Spleen (tissue), 11 donors: ENCODE measurements around the gene CPTP. TPM values are rescaled to one million over a fixed set of nuclear protein-coding genes. Genes with fewer than 3 reads are reported as not detected.

Experiments used
- DNase-seq: peaks from one replicate; pipeline ENCODE4 v3.0.0-alpha.2; 2020
- H3K27ac ChIP-seq, 8 donors: fragments of 200-600 bp; sonication (generic) in 7 of 8; 1 replicate in 4 of 8; 2 replicates in 4 of 8; pipeline versions ENCODE4 v1.5.0 to v1.8.0; 2016 to 2021; ENCODE audit warnings: inconsistent platforms in 4 of 8, mild to moderate bottlenecking in 4 of 8, moderate library complexity in 1 of 8
- H3K27me3 ChIP-seq, 7 donors: fragments of 200-600 bp; sonication (generic) in 6 of 7; replicated peaks in 1 of 7; 1 replicate in 4 of 7; 2 replicates in 3 of 7; pipeline versions ENCODE4 v1.5.0 to v1.8.0; 2016 to 2021; ENCODE audit warnings: inconsistent platforms in 3 of 7, mild to moderate bottlenecking in 1 of 7
- H3K36me3 ChIP-seq, 6 donors: fragments of 200-600 bp; sonication (generic) in 5 of 6; 1 replicate in 4 of 6; 2 replicates in 2 of 6; pipeline versions ENCODE4 v1.5.0 to v1.8.0; 2016 to 2021; ENCODE audit warnings: inconsistent platforms in 2 of 6
- H3K4me1 ChIP-seq, 6 donors: fragments of 200-600 bp; sonication (generic) in 5 of 6; 1 replicate in 3 of 6; 2 replicates in 3 of 6; pipeline versions ENCODE4 v1.5.0 to v1.8.0; 2016 to 2021; ENCODE audit warnings: inconsistent platforms in 3 of 6
- H3K4me3 ChIP-seq, 8 donors: fragments of 200-600 bp; sonication (generic) in 7 of 8; 1 replicate in 4 of 8; 2 replicates in 4 of 8; pipeline versions ENCODE4 v1.5.0 to v1.8.0; 2016 to 2021; ENCODE audit warnings: inconsistent platforms in 4 of 8, mild to moderate bottlenecking in 4 of 8, moderate library complexity in 2 of 8
- H3K9me3 ChIP-seq, 8 donors: fragments of 200-600 bp; sonication (generic) in 7 of 8; 1 replicate in 4 of 8; 2 replicates in 4 of 8; pipeline versions ENCODE4 v1.5.0 to v1.8.0; 2016 to 2021; ENCODE audit warnings: inconsistent platforms in 4 of 8
- POLR2A ChIP-seq, 3 donors: fragments of 450-650 bp; IDR thresholded peaks; one replicate each; pipeline ENCODE4 v1.5.1; 2017; ENCODE audit warnings: antibody characterized with exemption in 3 of 3, mild to moderate bottlenecking in 1 of 3
- POLR2AphosphoS5 ChIP-seq, 3 donors: sonication (generic); formaldehyde crosslinking; IDR thresholded peaks; one replicate each; pipeline ENCODE4 v1.5.1; 2017; ENCODE audit warnings: antibody characterized with exemption in 3 of 3
- WGBS, 5 donors: extraction: QIAGEN DNeasy Blood & Tissue Kit in 3 of 5; methylation state at CpG; one replicate each; pipeline versions ENCODE4 v1.1.5 to v1.1.7; 2013 to 2018; 5-methylcytosine and 5-hydroxymethylcytosine counted together
- intact Hi-C: fragments of 100-400 bp; cut with DNase I; formaldehyde crosslinking; loops from one replicate; pipeline ENCODE4 v1.15.0; 2023; ENCODE audit warnings: low total_unique reads
- polyA plus RNA-seq, 3 donors: library from polyadenylated mRNA; stranded (reverse); fragments of 200-250 nt; gene quantifications; one replicate each; pipeline ENCODE4 v1.2.1, GENCODE V29; 2013
- total RNA-seq, 7 donors: library from RNA; depleted of rRNA in 3 of 7; stranded (reverse); fragments of >200 nt in 3 of 7; fragmentation: NEBNext Ultra II Directional in 4 of 7; extraction: Animal tissue kit (Norgen Biotek cat#: 25700) in 4 of 7; gene quantifications; one replicate each; pipeline versions ENCODE4 v1.1.0 to v1.2.1, GENCODE V29; 2016 to 2021
- TF ChIP-seq, protein P1 (sequence below), 11 experiments: fragments of 200-600 bp in 7 of 11; fragments of 450-650 bp in 4 of 11; sonication (generic) in 4 of 11; IDR thresholded peaks in 8 of 11; conservative IDR thresholded peaks in 3 of 11; 1 replicate in 7 of 11; 2 replicates in 4 of 11; pipeline versions ENCODE4 v1.4.0 to v1.8.0; 2016 to 2021; ENCODE audit warnings: antibody characterized with exemption in 11 of 11, inconsistent platforms in 4 of 11, mild to moderate bottlenecking in 1 of 11
- donor health status: healthy with polysubstance abuse.
- donor health status: DM: no; HTN: no; CAD: no; lungs with moderate emphysema.
- donor health status: DM: no; HTN: no; CAD: no.
- donor health status: Bipolar disorder and iron deficiency.
- donor health status: healthy.
- donor health status: DM: no; HTN: no; CAD: no.
- donor health status: DM: yes; HTN: yes; CAD: no.

The CPTP gene
- total and polyA plus RNA-seq, 10 donors: 7.5 to 42.1 (median 25.9) TPM

DNA sequence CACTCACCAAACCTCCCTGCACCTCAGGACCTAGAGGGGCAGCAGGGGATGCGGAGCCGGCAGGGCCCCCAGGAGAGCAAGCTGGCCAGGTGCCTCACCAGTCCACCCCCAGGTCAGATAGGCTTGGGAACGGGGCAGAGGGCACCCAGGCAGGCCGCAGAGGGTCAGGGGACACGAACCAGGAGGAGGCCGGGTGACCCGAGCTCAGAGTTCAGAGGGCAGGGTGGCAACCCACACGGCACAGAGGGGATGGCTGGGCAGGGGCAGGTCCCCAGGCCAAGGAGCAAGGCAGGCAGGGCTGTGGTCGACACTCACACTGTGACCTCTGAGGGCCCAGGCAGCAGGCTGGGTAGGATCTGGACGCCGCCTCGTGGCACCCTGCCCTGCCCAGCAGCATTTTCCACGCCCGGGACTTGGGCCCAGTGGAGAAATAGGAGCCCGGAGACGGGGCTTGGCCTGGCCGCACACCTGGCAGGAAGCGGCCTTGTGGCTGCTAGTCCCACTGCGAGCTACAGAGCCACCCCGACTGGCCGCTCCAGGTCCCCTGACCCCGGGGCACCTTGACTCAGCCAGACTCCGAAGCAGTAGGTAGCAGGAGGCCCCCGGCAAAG, 19.3 kb downstream of the CPTP start:
- TF ChIP-seq POLR2AphosphoS5 (IDR thresholded peaks at IDR 0.05) (no peak), POLR2A (IDR thresholded peaks at IDR 0.05) (no peak)
- TF ChIP-seq, protein P1, sequence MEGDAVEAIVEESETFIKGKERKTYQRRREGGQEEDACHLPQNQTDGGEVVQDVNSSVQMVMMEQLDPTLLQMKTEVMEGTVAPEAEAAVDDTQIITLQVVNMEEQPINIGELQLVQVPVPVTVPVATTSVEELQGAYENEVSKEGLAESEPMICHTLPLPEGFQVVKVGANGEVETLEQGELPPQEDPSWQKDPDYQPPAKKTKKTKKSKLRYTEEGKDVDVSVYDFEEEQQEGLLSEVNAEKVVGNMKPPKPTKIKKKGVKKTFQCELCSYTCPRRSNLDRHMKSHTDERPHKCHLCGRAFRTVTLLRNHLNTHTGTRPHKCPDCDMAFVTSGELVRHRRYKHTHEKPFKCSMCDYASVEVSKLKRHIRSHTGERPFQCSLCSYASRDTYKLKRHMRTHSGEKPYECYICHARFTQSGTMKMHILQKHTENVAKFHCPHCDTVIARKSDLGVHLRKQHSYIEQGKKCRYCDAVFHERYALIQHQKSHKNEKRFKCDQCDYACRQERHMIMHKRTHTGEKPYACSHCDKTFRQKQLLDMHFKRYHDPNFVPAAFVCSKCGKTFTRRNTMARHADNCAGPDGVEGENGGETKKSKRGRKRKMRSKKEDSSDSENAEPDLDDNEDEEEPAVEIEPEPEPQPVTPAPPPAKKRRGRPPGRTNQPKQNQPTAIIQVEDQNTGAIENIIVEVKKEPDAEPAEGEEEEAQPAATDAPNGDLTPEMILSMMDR (IDR thresholded peaks at IDR 0.05 in 8 of 11, conservative IDR thresholded peaks at IDR 0.05 in 3 of 11): no peak
- 84 to 95% (median 92%) methylated on average over 16 to 24 of the region's 24 CpGs for WGBS, 5 donors
- Histone ChIP-seq H3K9me3 (no peaks in the 10 kb centered on the region), H3K27ac (no peak overlapping the region), H3K36me3 (peaks cover 0 to 31% (median 8%) of the 10 kb centered on the region in 6 donors), H3K4me1 (peaks cover 13 to 44% (median 30%) of the 10 kb centered on the region in 6 donors), H3K4me3 (no peak overlapping the region), H3K27me3 (no peaks in the 10 kb centered on the region)
- intact Hi-C loops: no loop called here
- DNase-seq: no peak

DNA sequence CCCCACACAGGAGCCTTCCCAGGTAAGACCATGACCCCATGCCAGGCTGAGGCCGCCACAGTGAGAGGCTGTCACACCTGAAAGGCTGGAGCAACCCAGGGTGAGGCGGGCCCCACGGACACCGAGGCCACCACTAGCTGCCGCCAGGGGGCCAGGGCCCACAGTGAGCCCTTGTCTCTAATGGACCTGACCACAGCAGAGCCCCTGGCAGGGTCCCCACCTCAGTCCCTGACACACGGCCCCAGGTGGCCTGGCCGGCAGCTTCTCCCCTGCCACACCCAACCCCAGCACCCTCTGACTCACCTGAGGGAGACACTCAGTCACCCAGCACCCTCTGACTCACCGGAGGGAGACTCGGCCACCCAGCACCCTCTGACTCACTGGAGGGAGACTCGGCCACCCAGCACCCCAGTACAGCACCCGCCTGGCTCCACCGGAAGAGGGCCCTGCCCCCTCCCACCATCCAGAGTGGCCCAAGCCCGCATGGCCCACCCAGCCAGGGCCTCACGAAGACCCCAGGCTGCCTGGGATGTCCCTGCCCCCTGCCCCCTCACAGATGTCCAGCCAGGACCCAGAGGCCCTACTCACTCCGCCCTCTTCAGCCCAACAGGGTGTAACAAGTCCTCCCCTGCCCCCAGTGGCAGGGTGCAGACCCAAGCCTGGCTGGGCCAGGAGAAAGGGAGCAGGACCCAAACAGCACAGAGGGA, 20.2 kb downstream of the CPTP start:
- no peak for DNase-seq
- no peak for TF ChIP-seq POLR2A (IDR thresholded peaks at IDR 0.05)
- TF ChIP-seq, protein P1 (IDR thresholded peaks at IDR 0.05 in 8 of 11, conservative IDR thresholded peaks at IDR 0.05 in 3 of 11): peak in 2 of 11 experiments; percentile 27 to 32
- TF ChIP-seq POLR2AphosphoS5 (IDR thresholded peaks at IDR 0.05): no peak
- intact Hi-C loops: no loop called here
- Histone ChIP-seq H3K36me3 (peaks cover 0 to 22% (median 4%) of the 10 kb centered on the region in 6 donors), H3K4me1 (peaks cover 13 to 44% (median 30%) of the 10 kb centered on the region in 6 donors), H3K27me3 (no peaks in the 10 kb centered on the region), H3K9me3 (no peaks in the 10 kb centered on the region), H3K27ac (no peak overlapping the region), H3K4me3 (no peak overlapping the region)
- 76 to 88% (median 85%) methylated on average over 7 to 15 of the region's 15 CpGs for WGBS, 5 donors

DNA sequence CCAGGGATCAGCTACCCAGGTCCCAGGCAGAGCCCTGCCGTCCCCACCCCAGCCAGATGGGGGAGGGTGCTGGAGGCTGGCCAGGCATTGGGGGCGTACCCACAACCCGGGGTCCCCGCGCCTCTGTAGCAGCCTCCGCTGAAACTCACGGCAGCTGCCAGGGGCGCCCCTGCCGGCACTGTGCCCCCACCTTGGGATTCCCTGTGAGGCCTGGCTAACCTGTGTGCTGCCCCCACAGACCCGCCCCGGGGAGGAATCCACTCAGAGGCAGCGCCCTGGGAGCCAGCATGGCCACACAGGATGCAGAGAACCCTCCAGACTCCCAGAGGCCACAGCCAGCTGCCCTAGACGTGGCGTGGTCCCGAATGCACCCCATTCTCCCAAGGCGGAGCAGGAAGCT, 20.8 kb downstream of the CPTP start:
- Histone ChIP-seq H3K27ac (no peak overlapping the region), H3K27me3 (no peaks in the 10 kb centered on the region), H3K4me1 (peaks cover 13 to 44% (median 30%) of the 10 kb centered on the region in 6 donors), H3K36me3 (peaks cover 0 to 16% (median under 1%) of the 10 kb centered on the region in 6 donors), H3K4me3 (no peak overlapping the region), H3K9me3 (no peaks in the 10 kb centered on the region)
- 82 to 94% (median 85%) methylated on average over 9 to 16 of the region's 16 CpGs for WGBS, 5 donors
- intact Hi-C loops: no loop called here
- TF ChIP-seq, protein P1 (IDR thresholded peaks at IDR 0.05 in 8 of 11, conservative IDR thresholded peaks at IDR 0.05 in 3 of 11): no peak
- TF ChIP-seq POLR2A (IDR thresholded peaks at IDR 0.05) (no peak), POLR2AphosphoS5 (IDR thresholded peaks at IDR 0.05) (no peak)
- DNase-seq: no peak

DNA sequence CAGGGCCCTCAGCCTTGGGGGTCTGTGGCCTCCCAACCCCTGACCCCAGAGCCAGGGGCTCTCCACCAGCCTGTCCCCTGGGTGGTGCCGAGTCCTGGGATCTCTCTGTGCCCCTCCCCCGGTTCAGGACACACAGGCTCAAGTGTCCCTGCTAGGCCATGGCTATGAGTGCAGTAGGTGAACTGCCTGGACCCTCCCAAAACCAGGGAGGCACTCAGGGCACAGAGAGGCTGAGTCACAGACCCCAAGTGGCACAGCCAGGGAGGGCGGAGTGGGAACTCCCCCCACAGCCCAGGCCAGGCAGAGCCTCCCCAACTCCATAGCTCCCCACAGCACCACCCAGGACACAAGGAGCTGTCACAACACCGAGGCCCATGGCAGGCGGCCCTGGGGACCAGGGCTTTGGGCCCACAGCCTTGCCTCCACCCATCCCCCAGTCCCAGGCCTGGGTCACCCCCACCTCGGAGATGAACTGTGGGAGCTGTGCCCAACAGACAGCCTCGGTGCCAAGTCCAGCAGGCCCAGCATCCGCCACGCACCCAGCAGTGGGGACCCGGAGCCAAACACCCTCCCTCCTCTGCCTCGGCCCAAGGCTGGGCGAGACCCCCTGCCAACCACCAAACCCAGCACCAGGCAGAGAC, 21.4 kb downstream of the CPTP start:
- no peak for DNase-seq
- Histone ChIP-seq H3K36me3 (peaks cover 0 to 14% (median 0%) of the 10 kb centered on the region in 6 donors), H3K27me3 (no peaks in the 10 kb centered on the region), H3K27ac (no peak overlapping the region), H3K4me1 (peaks cover 13 to 44% (median 30%) of the 10 kb centered on the region in 6 donors), H3K4me3 (no peak overlapping the region), H3K9me3 (no peaks in the 10 kb centered on the region)
- 86 to 93% (median 87%) methylated on average over 6 to 12 of the region's 12 CpGs for WGBS, 5 donors
- intact Hi-C loops: no loop called here
- TF ChIP-seq, protein P1 (IDR thresholded peaks at IDR 0.05 in 8 of 11, conservative IDR thresholded peaks at IDR 0.05 in 3 of 11): no peak
- TF ChIP-seq POLR2AphosphoS5 (IDR thresholded peaks at IDR 0.05) (no peak), POLR2A (IDR thresholded peaks at IDR 0.05) (no peak)
